Loucy (cell line): ENCODE results near the gene QSOX1.

ENCODE experiments used
- H2AFZ ChIP-seq: fragments of 200-600 bp; sonication (generic); 2 replicates; pipeline ENCODE4 v1.6.0; 2016; ENCODE audit warnings: antibody characterized with exemption, mild to moderate bottlenecking, low read length, moderate library complexity
- H3F3A ChIP-seq: fragments of 200-600 bp; 2 replicates; pipeline ENCODE4 v1.6.0; 2016; ENCODE audit warnings: antibody characterized with exemption, low read depth, mild to moderate bottlenecking
- H3K27me3 ChIP-seq: fragments of 200-600 bp; sonication (generic); 2 replicates; pipeline ENCODE4 v1.6.1; 2014; ENCODE audit warnings: low read length, mild to moderate bottlenecking; ENCODE audit not compliant: insufficient read depth, poor library complexity, severe bottlenecking
- H3K36me3 ChIP-seq: fragments of 200-600 bp; sonication (generic); 2 replicates; pipeline ENCODE4 v1.6.1; 2016; ENCODE audit warnings: low read length; ENCODE audit not compliant: insufficient read depth
- H3K4me1 ChIP-seq: fragments of 200-600 bp; sonication (generic); 2 replicates; pipeline ENCODE4 v1.5.1; 2014; ENCODE audit warnings: low read length, mild to moderate bottlenecking; ENCODE audit not compliant: insufficient read depth, poor library complexity, severe bottlenecking
- H3K4me2 ChIP-seq: fragments of 200-600 bp; sonication (generic); 2 replicates; pipeline ENCODE4 v1.6.0; 2014; ENCODE audit warnings: antibody characterized with exemption, low read length, low read depth, mild to moderate bottlenecking; ENCODE audit not compliant: poor library complexity, severe bottlenecking
- H3K4me3 ChIP-seq: fragments of 200-600 bp; sonication (generic); 2 replicates; pipeline ENCODE4 v1.5.1; 2014; ENCODE audit warnings: low read length, mild to moderate bottlenecking, mixed read lengths; ENCODE audit not compliant: poor library complexity, severe bottlenecking
- H3K79me2 ChIP-seq: fragments of 200-600 bp; sonication (generic); 2 replicates; pipeline ENCODE4 v1.6.1; 2014; ENCODE audit warnings: low read length; ENCODE audit not compliant: insufficient read depth
- H3K9ac ChIP-seq: fragments of 200-600 bp; sonication (generic); 2 replicates; pipeline ENCODE4 v1.6.0; 2014; ENCODE audit warnings: mild to moderate bottlenecking, low read depth, low read length, moderate library complexity; ENCODE audit not compliant: poor library complexity, severe bottlenecking
- H3K9me2 ChIP-seq: fragments of 200-600 bp; sonication (generic); replicated peaks from 2 replicates; pipeline ENCODE4 v1.6.1; 2016; ENCODE audit warnings: low read depth, low read length, mixed read lengths
- H3K9me3 ChIP-seq: fragments of 200-600 bp; sonication (generic); 2 replicates; pipeline ENCODE4 v1.6.1; 2014; ENCODE audit warnings: mild to moderate bottlenecking, antibody characterized with exemption, low read length, low read depth; ENCODE audit not compliant: insufficient read depth
- H4K20me1 ChIP-seq: fragments of 200-600 bp; sonication (generic); 2 replicates; pipeline ENCODE4 v1.6.0; 2014; ENCODE audit warnings: antibody characterized with exemption, low read length, mild to moderate bottlenecking; ENCODE audit not compliant: insufficient read depth, poor library complexity, severe bottlenecking
- CTCF ChIP-seq: fragments of 200-600 bp; sonication (generic); conservative IDR thresholded peaks from 2 replicates; pipeline ENCODE4 v1.5.1; 2014; ENCODE audit warnings: mild to moderate bottlenecking, antibody characterized with exemption, low read length
- EZH2phosphoT487 ChIP-seq: fragments of 200-600 bp; IDR thresholded peaks from 2 replicates; pipeline ENCODE4 v1.6.1; 2018; ENCODE audit warnings: antibody characterized with exemption, mild to moderate bottlenecking, moderate library complexity, borderline replicate concordance

The QSOX1 gene

GRCh38 chr1:180114396-180114945 is 40.2 kb upstream of the QSOX1 start:
- Histone ChIP-seq H3K36me3 (peaks cover 34% of the 10 kb centered on the region), H3K79me2 (no peaks in the 10 kb centered on the region), H3K9me2 (no peaks in the 10 kb centered on the region), H3K27me3 (no peaks in the 10 kb centered on the region), H3K9me3 (no peaks in the 10 kb centered on the region), H3K4me3 (no peak overlapping the region), H3K9ac (no peak overlapping the region), H4K20me1 (no peaks in the 10 kb centered on the region), H3F3A (no peaks in the 10 kb centered on the region), H2AFZ (no peak overlapping the region), H3K4me1 (no peaks in the 10 kb centered on the region), H3K4me2 (no peak overlapping the region)
- TF ChIP-seq CTCF, result no peak
- no peak for TF ChIP-seq EZH2phosphoT487

GRCh38 chr1:180116964-180117763 is 37.5 kb upstream of the QSOX1 start:
- Histone ChIP-seq H3K4me3 (no peak overlapping the region), H4K20me1 (no peaks in the 10 kb centered on the region), H3K4me1 (no peaks in the 10 kb centered on the region), H3F3A (no peaks in the 10 kb centered on the region), H3K79me2 (no peaks in the 10 kb centered on the region), H3K27me3 (no peaks in the 10 kb centered on the region), H2AFZ (no peak overlapping the region), H3K9me2 (no peaks in the 10 kb centered on the region), H3K36me3 (peaks cover 9% of the 10 kb centered on the region; the same call in 1 of the 2 replicates), H3K4me2 (no peak overlapping the region), H3K9ac (no peak overlapping the region), H3K9me3 (no peaks in the 10 kb centered on the region)
- TF ChIP-seq EZH2phosphoT487 (no peak), CTCF (no peak)

GRCh38 chr1:180117764-180118116 is 36.9 kb upstream of the QSOX1 start:
- no peaks in the 10 kb centered on the region for H3K27me3 ChIP-seq
- TF ChIP-seq EZH2phosphoT487 (no peak), CTCF (no peak)
- H3K4me3 ChIP-seq, result no peak overlapping the region
- no peaks in the 10 kb centered on the region for H3K9me3 ChIP-seq
- no peak overlapping the region for H2AFZ ChIP-seq
- H3F3A ChIP-seq, result no peaks in the 10 kb centered on the region
- no peaks in the 10 kb centered on the region for H3K79me2 ChIP-seq
- no peak overlapping the region for H3K9ac ChIP-seq
- H3K36me3 ChIP-seq, result peaks cover 4% of the 10 kb centered on the region; the same call in 1 of the 2 replicates
- H4K20me1 ChIP-seq, result no peaks in the 10 kb centered on the region
- H3K4me2 ChIP-seq, result no peak overlapping the region
- no peaks in the 10 kb centered on the region for H3K4me1 ChIP-seq
- H3K9me2 ChIP-seq, result no peaks in the 10 kb centered on the region
